Endometrial microvascular endothelial cells (primary cell): ENCODE data around the gene SHB. TPM values are rescaled to one million over a fixed set of nuclear protein-coding genes. Genes with fewer than 3 reads are reported as not detected.

Source experiments
- in situ Hi-C: cut with HindIII; loops from 2 replicates; pipeline ENCODE4 v1.10.0; 2017; ENCODE audit warnings: low sequenced_read_pairs, low pct_unique_long_range_greater_than_20kb; ENCODE audit errors: inconsistent ontology term
- total RNA-seq: library from RNA; depleted of rRNA; stranded (reverse); fragments of >200 nt; gene quantifications from one replicate; pipeline ENCODE4 v1.2.3, GENCODE V29; 2015; ENCODE audit errors: inconsistent ontology term

The SHB gene
- total RNA-seq, 1 donor from 2014 or later, result 20.5 TPM

DNA sequence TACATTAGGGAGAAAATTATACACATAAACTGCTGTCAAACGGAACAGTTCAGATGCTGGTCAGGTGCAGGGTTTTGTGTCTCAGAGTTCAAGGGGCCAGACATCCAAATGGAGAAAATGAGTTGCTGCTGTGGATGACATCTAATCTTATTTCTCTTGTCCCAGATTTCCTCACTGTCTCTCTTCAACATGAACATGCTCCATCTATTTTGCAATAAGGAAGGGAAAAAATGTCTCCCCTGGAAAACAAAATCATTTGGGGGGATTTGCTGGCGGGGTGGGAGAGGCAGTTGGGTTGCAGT, 51.2 kb downstream of the SHB start:
- in situ Hi-C loops, result no loop called here

DNA sequence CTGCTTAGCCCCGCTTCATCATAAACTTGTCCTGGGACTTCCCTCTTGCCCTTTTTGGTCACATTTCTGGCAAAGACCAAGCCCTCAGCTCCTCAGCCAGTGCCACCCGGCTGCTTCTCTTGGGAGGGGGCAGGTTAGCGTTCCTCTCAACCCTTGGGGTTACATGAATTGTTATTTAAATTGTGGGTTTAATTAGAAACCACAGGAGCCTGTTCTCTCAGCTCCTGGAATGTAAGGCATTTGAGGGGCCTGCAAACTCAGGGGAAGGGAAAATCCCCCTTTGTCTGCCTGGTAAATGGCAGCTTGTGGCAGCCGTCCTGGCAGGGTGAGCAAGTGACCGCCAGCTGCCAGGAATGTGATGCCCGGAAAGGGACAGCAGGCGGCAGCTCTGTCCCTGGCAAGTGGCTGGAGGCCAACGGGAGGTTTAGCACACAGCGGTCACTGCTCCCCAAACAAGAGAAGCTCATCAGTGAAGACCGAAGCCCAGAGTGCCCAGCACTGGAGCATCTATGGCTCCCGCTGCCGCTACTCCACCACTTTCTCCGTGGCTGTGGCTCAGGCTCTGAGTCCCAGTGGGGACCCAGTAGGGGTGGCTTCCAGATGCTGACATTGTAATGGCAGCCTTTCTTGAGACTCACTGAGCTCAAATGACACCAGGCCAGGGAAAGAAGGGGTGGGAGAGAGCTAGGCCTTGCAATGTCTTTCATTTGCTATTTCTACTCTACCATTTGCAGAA, 51.7 kb downstream of the SHB start:
- in situ Hi-C loops, result no loop called here

DNA sequence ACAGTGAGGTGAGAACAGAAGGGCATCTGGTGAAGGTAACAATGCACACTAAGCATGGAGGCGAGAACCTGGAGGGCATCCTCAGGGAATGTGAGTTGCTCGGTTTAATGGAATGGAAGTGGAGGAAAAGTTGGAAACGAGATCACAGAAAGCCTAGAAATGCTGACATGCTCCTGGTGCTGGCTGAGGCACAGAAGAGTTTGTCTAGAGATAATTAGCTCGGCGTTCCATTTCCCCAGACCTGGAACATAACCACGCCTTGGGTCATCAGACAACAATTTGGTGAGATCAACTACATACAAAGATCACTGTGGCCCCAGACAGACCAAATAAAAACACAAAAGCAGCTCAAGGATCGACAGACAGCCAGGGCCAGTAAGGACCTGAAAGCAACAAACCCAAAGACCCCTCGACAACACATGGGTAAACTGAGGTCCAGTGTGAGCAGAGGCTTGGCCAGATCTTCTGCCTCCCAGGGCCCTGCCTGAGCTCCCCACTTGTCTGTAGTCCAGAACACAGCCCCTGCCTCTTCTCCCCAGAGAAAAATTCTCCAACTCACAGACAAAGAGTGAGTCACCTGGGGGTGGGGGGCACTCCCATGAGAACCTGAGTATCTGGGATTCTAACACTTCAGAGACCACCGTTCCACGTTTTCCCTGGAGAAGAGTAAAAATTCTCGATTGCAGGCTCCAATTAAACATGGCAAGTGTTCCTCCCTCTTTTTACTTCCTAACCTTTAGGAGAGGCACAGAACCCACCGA, 52.5 kb downstream of the SHB start:
- in situ Hi-C loops, result no loop called here

DNA sequence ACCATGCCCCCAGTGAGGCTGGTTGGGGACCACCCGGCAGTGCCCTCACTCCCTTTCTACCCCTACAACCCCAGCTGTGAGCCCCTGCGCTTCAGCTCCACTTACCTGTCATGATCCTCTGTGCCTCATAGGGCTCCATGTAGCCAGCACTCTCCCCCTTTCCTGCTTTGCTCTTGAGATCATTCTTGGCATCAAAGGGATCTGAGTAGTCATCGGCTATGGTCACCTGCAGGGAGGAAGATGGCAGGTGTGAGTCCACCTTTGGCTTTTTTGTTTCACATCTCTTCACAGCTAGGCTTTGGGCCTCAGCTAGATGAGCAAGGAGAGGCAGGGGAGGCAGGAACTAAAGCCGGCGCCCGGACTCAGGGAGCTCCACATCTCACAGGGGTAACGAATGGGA, 53.1 kb downstream of the SHB start:
- in situ Hi-C loops, result no loop called here

DNA sequence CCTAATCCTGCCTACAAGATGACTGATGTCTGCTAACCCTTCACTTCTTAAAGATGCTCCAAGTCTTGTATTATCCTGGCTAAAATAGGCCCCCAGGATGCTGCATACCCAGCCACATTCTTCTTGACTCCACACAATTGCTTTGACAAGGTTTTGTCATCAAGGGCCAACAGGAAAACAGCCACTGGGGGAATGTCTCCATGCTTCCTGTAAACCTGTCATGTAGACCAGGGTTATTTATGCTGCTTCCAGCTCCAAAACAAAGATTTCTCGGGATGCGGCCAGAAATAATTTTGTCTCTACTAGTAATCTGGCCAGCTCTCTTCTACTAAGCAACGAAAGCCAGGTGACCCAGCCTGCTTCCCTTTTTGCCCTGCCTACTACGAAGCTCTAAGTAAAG, 53.8 kb downstream of the SHB start:
- in situ Hi-C loops, result no loop called here

DNA sequence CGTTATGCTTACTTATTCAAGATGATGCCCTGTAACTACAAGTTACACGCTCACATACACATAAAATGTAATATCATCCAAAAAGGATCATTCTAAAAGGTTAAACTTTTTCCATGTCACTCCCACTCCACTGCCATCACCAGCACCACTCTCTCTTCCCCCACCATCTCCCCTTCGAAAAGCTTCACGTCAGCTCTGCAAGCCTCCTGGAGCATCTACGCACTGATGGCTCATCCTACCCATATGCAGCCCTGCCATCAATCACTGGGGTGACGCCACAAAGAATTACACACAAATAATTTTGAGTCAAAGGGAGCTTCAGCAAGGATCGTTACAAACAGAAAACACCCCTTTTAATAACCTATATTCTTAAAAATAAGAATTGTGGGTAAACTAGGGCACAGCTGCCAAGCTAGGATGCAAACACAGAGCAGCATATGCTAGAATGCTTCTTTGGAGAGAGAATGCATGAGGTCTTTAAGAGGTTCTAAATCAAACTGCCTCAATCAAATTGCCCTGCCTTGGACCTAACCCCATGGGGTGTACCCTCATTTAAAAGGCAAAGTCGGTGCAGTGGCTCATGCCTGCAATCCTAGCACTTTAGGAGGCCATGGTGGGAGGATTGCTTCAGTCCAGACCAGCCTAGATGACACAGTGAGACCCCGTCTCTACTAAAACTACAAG, 56.1 kb downstream of the SHB start:
- in situ Hi-C loops, result no loop called here

DNA sequence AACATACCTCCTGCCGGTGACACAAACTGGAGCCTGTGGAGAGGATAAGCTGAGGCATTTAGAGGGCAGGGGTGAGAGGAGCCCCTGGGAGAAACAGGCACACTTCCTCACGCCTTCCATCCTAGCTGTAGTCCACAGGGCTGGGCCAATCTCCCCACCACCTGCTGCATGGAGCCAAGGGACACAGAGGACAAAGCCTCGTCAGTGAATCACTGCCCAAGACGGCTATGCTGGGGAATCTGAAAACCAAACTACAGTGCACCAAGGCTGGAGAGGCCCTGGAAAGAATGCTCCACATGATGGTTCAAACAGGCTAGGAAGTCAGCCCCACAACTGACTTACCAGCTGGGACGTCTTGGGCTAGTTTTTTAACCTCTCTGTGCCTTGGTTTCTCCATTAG, 57.0 kb downstream of the SHB start:
- in situ Hi-C loops, result no loop called here

DNA sequence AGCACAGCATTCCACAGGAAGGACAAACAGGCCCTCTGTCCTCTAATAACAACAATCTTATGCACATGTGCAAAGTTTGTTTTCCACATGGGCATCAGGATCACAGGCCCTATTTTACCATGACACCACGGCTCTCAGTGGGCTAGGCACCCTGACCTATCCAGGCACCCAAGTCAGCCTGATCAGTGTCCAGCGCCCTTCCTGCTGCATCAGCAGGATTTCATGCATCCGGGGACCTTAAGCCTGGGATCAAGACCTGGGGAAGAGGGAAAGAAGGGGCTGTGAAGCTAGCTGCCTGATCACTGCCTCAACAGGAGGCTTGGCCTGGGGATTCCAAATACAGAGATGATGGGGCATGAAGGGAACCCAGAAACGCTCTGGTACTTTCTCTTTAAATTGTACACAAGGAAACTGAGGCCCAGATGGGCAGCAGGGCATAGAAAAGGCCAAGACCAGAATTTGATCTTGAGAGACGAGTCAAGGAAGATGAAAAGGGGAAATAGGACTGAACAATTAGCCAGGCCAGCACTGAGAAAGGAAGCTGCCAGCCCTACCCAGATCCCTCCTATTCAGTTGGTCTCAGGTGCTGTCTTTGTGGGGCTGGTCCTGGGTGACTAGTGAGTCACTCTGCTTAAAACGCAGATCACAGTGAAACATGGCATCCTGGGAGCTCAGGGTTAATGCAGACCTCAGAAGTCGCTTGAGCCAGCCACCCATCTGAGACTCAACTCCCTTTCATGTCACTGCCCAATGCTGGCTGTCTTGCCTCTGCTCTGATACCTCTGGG, 57.9 kb downstream of the SHB start:
- in situ Hi-C loops, result no loop called here

DNA sequence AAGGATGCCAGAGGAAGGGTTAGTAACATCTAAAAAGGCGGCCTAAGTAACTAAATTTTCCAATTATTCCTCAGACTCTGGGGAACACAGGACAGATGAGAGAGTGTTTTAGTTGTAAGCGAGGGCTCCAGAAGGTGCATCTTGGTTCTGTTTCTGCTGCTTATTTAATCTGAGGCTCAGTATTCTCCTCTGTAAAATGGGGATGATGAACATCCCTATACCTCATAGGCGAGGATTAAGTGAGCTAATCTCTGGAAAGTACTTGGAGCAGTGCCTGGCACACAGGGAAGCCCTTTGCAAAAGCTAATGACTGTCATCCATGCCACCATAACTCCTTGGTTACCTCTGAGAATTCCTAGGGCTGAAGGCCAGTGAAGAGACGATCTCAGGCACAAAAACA, 59.0 kb downstream of the SHB start:
- in situ Hi-C loops, result no loop called here

DNA sequence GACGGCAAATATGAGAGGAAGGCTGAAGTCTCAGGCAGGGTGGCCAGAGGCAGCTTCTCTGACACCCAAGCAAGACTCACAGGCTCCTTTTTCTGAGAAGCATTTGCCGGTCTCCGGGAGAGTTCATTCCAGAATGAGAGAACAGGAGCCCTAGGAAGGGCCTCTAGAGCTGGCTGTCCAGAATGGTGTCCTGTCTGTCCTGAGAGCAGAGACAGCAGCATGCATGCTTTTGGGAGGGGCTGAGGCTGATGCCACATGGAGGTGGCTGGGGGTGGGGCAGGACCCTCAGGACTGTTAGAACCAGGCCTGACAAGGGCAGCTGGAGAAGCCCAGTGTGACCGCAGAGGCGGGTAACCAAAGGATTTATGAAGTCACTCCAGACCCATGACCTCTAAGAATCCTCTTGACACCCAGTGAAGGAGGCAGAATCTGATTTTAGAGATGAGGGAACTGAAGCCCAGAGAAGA, 60.0 kb downstream of the SHB start:
- in situ Hi-C loops, result no loop called here

DNA sequence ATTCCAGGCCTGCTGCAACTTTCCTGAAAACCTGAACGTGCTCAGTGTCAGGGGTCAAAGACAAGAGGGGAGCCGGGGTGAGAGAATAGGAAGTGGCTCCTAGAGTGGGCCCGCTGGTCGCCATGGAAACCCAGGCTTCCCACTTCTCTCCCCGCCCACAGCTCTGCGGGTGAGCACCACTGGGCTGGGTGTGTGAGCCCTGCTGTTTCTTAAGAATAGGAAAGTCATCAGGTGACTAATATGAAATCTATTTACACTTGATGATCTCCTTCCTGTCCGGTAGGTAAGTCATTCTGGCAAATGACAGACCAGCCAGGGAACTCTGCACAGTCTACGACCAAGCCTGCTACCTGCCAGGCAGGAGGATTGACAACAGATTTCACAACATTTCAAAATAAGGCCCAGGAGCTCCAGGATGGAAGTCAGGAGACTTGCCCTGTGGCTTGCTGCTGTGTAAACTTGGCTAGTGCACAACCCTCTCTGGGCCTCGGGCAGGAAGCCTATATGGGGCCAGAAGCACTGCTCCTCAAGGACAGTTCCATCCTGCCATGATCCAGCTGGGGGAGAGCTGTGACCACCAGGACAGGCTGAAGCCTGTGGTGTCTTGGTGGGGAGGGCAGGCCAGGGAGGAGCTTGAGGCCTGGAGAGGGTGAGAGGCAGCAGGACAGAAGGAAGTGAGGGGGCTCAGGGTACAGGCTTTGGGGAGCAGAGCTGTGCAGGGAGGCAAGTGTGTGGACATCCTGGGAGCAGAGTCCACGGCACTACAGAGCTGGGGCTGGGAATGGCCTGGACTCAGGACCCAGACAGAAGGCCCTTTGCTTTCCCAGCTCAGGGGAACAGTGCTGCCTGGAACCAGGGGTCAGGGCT, 60.6 kb downstream of the SHB start:
- in situ Hi-C loops, result no loop called here

DNA sequence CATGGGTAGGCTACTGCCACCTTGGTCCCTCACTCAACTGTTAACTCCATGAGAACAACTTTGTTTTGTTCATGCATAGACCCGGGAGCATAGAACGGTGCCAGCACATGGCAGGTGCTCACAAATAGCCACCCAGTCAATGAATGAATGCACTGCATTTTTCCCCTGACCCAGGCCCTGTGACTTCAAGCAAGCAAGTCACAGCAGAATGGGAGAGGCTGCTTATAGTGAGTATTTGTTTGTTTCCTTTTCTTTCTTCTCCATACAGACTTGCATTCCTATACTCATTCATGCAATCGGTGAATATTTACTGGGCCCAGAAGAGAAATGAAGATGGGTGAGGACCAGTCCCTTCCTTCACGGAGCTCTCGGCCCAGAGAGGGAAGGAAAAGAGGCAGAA, 62.0 kb downstream of the SHB start:
- in situ Hi-C loops, result no loop called here

DNA sequence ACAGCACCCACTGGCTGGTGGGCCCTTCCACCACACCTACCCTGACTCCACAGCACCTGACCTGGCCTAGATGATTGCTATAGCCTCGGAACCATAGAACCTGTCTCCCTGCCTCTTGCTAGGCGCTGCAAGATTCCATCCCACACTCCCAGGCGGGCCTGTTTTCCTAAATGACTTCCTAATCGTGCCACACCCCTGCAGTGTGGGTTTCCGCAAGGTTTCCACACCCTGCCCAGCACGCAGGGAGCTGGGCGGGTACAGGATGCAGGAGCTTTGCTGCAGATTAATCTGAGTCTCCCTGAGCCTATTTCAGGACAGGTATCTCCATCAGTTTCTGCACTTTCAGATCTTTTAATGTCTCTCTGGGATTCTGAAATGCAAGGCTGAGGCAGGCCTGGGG, 62.9 kb downstream of the SHB start:
- in situ Hi-C loops, result no loop called here

DNA sequence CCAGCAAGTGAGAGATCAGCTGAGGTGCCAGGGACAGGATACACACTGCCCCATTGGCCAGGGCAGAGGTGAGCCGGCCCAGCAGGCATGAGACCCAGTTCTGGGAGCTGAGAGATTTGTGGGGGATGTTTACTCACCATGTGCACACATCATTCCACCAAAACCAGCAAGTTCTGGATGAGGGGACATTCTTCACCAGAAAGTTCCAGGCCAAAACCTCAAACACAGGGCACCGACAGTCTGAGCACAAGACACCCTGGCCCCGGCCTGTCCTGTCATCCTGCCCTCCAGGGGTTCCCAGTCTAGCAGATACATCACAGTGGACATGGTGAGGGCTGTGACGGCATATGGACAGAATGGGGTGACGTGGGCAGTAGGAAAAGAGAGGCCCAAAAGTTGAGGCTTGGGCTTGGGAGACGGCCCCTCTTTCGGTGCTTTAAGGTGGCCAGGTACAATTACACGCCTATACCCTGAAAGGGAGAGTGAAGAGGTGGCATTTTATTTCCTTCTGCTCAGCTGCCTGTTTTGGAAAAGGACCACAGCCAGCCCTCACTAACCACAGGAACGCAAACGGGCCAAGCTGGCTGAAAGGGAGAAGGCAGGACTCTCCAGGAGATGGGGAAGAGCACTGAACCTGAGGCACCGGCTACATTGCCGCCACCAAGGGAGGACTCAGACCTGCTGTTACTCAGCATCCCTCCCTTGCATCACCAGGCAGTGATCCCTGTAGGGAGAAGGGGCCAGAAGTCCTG, 64.0 kb downstream of the SHB start:
- in situ Hi-C loops, result no loop called here

DNA sequence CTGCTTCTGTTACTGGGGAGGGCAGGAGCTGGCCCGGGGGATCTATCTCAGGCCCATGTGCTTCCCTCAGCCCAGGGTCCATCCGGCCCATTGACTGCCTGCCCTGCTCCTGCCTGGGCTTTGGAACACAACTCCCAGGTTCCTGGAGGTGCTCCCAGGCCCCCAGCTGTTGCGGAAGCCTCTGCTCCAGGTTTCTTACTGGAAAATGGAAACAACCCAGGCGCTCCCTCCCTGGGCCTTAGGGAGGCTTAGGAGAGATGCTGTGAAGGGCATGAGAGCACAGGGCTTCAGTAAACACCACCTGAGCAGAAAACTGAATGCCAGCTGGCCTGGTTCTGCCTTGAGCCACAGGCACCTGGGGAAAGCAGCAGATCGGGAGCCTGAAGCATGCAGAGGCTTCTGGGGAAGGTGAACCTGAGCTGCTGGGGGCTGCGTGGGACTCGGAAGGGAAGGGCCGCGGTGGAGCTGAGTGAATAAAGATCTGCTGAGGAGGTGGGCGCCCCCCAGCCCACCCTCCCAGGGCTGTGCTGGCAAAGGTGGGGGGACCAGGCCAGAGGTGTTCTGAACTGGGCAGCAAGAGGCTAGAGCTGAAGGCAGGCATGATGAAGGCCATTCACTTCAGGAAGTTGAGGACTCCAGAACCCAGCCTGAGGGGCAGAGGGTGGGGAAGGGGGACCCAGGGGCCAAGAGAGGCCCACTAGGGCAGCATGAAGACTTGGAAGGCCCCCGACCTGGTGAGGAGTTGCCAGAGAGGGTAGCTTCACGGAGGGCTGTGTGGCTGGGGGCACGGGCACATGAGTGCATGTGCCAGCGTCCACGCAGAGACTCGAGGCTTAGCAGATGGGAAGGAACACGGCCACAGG, 64.8 kb downstream of the SHB start:
- in situ Hi-C loops, result no loop called here

DNA sequence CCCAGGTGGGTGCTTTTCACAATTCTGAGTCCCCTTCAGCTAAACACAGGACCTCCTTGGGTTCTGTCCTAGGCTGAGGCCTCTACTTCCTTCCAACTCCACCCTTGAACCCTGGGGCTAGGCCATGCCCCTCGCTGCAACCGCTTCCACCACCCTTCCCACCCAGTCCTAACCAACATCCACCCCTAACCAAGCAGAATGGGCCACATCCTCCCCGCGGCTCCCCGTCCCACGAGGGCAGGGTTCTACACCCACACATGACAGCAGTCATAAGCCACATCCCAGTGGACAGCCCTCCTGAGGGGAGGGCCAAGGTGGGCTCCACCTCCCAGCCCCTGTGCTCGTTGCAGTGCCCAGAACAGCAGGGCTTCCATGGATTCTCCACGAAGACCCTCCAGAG, 65.8 kb downstream of the SHB start:
- in situ Hi-C loops, result no loop called here

DNA sequence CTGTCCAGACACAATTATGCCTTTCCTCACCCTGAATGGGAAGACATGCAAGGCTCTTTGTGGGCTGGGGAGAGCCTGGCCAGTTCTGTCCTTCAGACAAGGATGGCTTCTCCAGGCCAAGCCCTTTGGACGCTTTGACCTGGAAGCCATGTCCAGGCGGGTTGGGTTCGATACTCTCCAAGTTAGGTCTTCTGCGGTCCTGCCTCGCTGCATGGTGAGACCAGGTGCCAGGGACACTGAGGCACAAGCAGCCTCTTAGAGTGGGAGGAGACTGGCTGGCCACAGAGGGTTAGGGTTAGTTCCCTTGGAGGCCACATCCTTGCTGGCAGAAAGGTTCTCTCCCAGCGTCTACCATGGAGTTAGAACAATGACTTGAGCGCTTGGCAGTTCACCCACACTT, 67.6 kb downstream of the SHB start:
- in situ Hi-C loops, result no loop called here
